AG08396 (cell line): ENCODE measurements around the gene FUCA1.
"Not testable (repeated sequence)": the region's sequence is repeated elsewhere in the genome, so short reads cannot be mapped to it uniquely, and the experiment has no call there.

ENCODE experiments used
- DNase-seq: peaks from one replicate; pipeline ENCODE4 v3.0.0; 2012; ENCODE audit warnings: low spot score, mixed read lengths

Gene FUCA1

DNA sequence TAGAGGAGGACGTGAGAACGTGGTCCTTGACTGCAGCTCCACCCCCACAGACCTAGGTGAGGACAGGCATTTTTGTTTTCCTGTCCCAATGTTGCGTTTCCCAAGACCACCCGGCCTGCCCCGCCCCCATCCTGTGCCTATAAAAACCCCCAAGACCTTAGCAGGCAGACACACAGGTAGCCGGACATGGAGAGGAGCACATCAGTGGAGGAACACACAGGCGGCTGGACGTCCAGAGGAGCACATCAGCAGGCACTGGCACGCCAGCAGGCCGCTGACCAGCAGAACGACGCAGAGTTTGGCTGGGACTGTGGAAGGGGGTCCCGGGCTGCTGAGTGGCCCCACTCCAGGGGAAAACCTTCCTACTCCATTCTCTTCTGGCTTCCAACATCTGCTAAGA is 30.2 kb downstream of the FUCA1 start:
- DNase-seq: no peak

DNA sequence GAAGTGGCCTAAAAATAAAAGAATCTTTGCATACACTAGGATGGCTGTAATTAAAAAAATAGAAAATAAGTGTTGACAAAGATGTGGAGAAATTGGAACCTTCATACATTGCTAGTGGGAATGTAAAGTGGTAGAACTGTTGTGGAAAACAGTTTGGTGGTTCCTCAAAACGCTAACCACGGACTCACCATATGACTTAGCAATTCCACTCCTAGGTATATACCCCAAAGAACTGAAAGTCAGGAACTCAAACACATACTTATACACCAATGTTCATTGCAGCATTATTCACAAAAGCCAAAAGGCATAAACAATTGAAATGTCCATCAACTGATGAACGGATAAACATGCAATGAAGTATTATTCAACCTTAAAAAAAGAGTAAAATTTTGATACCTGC is 32.1 kb downstream of the FUCA1 start:
- DNase-seq: no peak

DNA sequence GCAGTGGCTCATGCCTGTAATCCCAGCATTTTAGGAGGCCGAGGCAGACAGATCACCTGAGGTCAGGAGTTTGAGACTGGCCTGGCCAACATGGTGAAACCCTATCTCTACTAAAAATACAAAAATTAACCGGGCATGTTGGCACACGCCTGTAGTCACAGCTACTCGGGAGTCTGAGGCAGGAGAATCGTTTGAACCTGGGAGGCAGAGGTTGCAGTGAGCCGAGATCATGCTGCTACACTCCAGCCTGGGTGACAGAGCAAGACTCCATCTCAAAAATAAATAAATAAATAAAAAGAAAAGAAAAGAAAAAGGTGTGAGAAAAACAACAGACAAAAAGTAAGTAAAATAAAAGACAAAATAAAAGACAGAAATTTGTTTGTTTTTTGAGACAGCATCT is 33.9 kb downstream of the FUCA1 start:
- DNase-seq: not testable (repeated sequence)

DNA sequence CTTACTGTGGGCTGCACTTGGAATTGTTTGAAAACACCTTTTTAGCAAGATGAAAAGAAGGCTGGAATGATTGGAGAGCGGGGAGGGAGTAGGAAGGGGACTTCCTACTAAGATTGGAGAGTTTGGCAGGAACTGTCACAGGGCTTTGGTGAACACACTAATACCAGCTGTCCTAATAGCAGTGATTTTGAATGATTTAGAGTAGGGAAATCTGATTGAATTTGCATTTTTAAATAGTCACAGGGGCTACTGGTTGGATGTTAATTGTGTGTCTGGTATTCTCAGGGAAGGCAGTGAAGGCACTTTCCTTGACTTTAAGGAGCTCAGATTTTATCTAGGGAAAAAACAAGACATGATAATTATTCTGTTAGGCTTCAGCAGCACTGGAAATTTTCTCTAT is 40.4 kb downstream of the FUCA1 start:
- DNase-seq: no peak

DNA sequence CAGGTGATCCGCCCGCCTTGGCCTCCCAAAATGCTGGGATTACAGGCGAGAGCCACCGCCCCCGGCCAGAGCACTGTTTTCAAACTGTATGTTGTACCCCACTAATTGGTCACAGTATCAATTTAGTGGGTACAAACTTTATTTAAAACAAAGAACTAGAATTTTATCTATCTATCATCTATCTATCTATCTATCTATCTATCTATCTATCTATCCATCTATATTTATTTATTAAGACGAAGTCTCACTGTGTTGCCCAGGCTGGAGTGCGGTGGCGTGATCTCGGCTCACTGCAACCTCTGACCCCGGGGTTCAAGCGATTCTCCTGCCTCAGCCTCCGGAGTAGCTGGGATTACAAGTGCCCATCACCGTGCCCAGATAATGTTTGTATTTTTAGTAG is 41.5 kb downstream of the FUCA1 start:
- DNase-seq: not testable (repeated sequence)

DNA sequence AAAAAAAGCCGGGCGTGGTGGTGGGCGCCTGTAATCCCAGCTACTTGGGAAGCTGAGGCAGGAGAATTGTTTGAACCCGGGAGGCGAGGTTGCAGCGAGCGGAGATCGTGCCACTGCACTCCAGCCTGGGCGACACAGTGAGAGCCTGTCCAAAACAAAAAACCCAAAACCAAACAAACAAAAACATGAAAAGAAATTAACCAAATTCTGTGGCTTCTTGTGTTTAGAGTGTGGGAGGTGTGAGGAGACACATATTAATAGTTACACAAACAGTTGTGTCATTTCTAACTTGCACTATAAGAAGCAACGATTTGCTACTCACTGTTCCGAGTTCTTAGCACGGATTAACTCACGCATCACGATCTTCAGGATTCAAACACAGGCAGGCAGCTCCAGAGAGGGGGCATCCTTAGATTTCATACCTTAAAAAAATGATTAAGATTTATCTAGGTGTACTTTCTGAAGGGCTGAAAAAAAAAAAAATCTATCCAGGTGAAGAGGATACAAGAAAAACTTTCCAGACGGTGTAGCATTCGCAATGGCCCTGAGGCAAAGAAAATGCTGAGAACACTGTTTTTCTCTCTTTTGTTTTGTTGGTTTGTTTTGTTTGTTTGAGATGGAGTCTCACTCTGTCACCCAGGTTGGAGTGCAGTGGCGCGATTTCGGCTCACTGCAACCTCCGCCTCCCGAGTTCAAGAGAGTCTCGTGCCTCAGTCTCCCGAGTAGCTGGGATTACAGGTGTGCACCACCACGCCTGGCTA is 42.1 kb downstream of the FUCA1 start:
- DNase-seq: no peak

DNA sequence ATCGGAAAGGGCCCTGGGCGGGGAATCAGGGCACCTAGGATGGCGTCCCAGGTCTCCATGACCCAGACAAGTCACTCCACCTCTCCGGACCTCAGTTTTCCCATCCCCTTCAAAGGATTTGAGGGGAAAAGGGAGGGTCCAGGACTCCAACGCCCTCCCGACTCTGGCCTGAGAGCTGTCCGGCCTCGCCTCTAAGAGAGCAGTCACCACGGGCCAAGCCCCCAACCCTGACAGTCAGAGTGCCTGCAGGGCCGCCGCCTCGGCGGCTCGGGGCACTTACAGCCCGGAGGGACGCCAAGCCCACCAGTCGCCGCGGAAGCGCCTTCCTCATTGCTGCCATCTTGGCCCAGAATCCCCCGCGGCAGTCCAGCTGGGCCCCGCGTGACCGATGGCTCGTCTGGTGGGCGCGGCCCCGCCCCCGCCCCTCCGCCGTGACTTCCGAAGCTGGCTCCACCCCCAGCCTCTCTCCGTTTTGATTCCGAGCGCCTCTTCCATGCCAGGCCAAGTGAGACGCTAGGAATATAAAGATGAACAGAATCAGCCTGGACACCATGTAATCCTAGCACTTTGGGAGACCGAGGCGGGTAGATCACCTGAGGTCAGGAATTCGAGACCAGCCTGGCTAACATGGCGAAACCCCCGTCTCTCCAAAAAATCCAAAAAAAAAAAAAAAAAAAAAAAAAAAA is 42.9 kb downstream of the FUCA1 start, which contains the start of gene HMGCL:
Gene HMGCL, minus strand, starts transcription at position 354 of the 686 bp plus-strand sequence. Its CDS starts 14 bp downstream, at position 340.
- DNase-seq: peak; percentile 95

DNA sequence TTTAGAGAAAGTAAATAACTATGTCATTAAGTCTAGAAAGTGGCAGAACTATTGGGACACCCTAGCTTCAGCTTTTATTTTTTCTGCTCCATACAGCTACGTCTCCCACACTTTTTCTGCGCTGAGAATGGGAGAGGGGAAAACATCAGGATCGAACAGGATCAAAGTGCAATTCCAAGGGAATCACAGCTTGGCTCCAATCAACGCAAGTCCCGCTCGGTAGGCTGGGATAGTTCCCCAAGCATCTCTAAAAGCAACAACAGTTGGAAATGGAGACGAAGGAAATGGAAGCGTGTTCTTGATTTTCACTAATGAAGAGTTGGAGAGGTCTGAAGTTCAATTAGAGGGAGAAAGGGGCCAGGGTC is 43.4 kb downstream of the FUCA1 start:
- no peak for DNase-seq

DNA sequence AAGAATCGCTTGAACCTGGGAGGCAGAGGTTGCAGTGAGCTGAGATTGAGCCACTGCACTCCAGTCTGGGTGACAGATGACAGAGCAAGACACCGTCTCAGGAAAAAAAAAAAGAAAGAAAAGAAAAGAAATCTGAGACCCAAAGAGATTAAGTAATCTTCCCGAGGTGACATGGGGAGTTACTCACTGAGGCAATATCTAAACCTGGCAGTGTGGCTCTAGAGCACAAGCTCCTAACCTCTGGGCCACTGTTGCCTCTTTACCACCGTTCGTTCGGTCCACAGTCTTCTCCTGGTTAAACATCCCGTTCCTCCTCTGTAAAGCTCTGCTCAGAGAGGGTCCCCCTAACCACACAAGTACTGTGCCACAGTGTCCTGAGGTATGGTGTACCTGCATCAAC is 44.3 kb downstream of the FUCA1 start:
- no peak for DNase-seq

DNA sequence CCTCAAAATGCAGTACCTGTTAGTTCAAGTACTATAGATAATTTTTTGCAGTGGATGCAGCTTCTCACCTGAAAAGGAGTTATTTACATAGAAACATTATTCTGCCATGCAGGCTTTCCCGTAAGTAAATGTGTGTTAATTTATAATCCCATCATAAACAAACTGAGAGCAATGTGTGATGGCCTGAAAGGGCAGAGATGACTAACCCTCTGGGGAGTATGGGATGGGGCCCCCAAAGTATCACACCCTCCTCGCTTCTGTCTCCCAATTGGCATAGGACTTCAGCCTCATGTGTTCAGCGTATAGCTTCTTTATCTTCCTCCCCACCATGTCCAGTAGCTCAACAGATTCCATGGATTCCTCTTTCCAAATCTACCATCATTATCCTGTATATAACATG is 50.5 kb downstream of the FUCA1 start:
- no peak for DNase-seq

DNA sequence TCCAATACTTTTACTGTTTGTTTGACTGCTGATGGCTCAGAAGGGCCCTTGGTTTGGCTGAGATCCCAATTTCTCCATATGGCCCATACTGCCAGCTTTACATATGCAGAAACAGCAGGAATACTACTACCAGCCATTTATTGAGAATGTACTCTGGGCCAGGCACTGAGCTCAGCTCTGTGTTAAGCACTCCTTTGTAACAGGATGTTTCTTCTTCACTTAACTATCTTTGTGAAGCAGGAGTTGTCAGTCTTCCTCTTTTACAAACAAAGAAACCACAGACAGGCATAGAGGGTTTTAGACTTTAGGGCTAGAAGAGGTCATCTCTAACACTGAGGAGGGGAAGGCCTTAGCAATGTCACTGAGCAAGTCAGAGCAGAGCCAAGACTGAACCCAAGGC is 51.2 kb downstream of the FUCA1 start:
- no peak for DNase-seq

DNA sequence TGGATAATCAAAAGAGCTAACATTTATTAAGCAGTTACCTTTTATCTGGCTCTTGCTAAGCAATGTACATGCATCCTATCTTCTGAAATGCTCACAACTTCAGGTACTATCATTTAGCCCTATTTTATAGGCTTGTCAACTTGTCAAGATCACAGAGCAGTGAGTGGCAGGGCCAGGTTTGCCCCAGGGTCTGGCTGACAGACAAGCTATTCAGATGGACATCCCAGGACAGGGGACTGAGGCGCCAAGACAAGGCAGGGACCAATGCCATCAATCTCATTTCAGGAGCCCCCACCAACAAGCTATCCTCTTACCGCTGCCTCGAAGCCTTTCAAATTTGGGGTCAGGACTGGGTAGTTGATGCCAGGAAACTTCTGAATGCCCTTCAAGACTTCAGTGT is 51.7 kb downstream of the FUCA1 start:
- DNase-seq: no peak

DNA sequence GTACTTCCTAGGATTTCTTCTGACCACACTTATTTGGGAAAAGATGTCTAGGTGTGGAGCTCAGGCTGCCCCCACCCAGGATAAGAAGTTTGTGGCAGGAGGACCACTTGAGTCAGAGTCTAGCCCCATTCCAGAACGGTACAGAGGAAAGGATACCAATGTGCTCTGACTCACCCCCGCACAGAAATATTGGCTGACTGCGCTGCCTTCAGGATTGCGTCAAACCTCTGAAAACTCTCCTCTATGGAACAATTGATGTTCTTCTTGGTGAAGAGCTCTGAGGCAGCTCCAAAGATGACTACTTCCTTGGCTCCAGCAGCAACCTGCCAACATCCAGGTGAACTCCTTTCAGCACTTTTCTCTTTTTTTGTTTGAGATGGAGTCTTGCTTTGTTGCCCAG is 54.1 kb downstream of the FUCA1 start:
- no peak for DNase-seq

DNA sequence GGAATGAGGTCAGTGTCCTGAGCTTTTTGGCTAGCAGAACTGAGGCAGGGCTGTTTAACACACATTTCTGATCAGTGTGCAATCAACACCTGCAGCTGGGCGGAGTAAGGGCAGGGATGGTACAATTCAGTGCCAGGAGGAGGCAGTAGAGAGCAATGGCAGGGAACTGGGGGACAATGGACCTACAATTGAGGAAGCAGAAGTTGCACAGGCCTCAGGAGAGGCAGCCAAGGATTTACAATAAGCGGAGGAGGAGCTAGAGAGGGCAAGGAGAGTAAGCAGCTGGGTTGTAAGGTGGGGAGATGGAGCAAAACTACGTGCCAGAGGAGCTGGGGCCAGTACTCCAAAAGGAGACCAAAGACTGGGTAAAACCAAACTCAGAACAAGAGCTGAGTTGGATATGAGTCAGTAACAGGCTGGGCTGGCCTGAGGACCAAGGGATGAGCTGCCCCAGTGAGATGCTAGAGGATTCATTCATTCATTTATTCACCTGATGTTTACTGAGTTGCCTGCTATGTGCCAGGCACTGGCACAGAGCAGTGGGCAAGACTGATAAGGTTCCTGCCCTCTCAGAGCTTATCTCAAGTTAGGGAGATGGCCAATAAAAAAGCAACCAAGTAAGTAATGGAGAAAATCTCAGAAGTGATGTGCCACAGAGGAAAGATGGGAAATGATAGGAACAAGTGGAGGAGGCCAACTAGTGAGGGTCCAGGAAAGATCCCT is 57.1 kb downstream of the FUCA1 start:
- DNase-seq: peak; percentile 50

DNA sequence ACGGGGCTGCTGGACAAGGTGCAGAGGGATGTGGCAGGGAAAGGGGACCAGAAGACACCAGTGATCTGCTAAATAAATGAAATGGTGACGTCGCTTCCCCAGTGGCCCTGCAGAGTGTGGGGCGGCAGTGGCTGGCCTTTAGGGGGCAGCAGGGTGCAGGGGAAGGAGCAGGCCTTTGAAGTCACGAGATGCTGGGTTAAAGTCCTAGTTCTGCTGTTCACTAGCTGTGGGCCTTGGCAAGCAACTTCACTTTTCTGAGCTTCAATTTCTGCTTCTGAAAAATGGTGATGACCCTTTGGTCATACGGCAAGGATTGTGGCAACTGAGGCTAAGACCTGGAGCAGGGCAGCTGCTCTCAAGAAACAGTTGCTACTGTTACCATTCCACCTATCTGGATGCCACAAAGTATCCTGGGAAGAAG is 58.3 kb downstream of the FUCA1 start:
- DNase-seq: peak; percentile 76

DNA sequence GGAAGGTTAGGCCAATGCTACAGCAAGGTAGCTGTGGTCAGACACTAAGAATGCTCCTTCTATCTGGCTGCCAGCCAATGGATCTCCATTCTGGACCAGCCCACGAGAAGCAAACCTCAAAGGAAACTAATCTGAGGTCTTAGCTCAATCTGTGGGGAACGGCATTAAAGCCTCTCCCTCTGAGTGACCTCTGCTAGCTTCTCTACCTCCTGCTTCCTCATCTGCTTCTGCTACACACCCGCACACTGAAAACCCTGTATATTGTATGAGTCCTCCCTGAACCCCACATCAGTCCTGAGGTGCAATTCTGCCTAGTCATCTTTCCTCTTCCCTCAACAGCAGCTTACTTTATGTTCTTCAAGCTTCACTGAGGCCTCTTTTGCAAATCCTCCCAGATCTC is 60.6 kb downstream of the FUCA1 start:
- DNase-seq: no peak

DNA sequence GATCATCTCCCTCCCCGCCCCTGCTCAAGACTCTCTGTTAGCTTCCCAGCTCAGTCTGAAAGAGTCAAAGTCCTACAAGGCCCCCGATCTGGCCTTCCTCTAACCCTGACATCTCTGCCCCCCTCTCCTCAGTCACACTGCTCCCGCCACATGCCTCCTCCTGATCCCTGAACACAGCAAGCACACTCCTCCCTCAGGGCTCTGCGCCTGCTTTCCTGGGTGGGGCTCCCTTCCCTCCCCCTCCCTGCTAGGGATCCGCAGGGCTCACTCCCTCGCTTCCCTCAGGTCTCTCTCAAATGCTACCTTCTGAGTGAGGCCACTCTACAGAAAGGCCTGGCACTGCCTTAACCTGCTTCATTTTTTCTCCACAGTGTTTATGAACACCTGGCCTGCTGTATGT is 61.8 kb downstream of the FUCA1 start:
- DNase-seq: no peak

DNA sequence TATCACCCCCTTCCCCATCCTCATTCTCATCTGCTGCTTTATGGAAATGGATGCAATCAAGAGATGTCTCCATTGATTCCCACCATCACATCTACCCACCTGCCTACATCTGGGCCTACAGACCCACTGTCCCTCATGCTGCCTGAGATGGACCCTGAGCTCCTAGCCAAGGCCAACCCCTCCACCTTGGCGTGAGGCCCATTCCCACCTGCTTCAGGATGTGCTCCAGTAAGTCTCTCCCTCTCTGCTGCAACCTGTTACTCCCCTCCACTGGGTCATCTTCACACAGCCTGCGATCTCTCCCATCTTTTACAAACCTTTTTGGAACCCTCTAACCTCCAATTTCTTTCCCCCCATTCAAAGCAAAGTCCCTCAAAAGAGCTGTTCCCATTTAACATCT is 63.1 kb downstream of the FUCA1 start:
- DNase-seq: no peak

DNA sequence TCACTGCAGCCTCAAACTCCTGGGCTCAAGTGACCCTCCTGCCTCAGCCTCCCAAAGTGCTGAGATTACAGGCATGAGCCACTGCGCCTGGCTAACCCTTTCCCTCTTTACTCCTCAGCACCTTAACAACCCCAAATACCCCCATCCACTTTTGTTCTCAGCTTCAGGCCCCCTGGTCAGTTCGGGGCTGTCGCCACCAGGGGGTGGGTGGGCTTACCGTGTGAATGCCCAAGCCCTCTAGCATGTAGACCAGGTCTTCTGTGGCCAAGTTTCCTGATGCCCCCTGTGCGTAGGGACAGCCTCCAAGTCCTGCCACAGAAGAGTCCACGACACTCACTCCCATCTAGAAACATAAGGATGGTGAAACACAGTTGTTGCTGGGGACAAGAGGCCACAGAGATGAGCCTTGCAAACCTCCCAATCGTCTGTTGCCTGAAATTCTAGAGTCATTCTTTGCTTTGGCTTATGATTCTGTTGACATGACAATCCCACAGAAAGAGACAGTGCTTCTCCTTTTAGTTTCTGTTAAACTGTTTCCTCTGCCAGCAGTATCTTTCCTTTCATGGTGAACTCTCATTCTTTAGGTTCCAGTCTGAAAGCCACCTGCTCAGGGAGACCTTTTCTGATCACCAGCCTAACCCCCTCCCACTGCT is 63.8 kb downstream of the FUCA1 start:
- no peak for DNase-seq

DNA sequence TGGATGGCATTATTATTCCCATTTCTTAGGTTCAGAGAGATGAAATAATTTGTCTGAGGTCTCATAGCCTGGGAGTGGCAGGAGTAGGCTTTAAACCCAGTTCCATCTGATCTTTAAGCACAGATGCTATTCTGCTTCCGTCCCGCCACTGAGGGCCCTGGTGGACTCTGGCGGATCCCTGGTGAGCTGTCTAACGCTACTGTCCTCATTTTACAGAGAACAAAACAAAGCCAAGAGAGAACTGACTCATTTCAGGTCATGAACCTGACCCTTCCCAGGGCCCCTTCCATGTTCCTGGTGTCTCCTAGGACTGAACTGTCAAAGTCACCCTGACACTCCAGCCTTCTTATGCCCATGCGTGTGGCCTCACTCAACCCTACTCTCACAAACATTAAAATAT is 64.4 kb downstream of the FUCA1 start:
- DNase-seq: no peak

DNA sequence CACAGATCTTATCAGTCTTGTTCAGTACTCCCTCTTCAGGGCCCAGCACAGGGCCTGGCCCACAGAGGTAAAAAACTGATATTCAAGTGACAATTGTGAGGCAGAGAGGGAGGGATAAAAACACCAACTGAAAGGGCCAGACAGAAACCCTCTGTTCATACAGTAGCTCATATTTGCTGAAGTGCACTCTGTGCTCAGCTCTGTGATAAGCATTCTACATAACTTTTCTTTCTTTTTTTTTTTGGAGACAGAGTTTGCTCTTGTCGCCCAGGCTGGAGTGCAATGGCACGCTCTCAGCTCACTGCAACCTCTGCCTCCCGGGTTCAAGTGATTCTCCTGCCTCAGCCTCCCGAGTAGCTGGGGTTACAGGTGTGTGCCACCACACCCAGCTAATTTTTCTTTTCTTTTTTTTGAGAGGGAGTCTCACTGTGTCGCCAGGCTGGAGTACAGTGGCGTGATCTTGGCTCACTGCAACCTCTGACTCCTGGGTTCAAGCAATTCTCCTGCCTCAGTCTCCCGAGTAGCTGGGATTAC is 65.2 kb downstream of the FUCA1 start:
- not testable (repeated sequence) for DNase-seq

DNA sequence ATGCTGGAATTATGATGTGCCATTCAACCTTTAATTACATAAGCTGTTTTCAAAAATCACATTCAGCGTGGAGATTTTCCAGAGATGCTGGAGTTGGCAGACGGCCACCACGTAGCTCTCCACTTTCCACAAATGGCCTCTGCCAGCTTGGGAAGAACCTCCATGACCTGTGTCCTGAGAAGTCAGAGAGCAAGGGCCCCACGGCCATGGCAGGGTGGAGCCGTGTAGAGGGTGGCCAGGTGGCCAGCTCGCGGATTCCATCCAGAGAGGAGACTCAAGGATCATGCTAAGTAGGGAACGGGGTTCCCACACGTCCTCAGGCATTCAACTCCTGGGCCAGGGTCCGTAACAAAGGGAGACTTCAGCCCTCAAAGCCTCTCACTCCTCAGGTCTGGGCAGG is 66.2 kb downstream of the FUCA1 start:
- no peak for DNase-seq
